ENCODE results near the gene PIK3R5.

Gene PIK3R5

GRCh38 chr17:8838551-8839095, 126.9 kb downstream of the PIK3R5 start:
- H3K4me3 ChIP-seq (ENCODE audit: low read depth, low read length) = no peak overlapping the region

- no peak overlapping the region for H3K4me3 ChIP-seq (ENCODE audit: low read depth, low read length)
Measured at GRCh38 chr17:8837563-8838075, 127.9 kb downstream of the PIK3R5 start.

- H3K4me3 ChIP-seq (ENCODE audit: low read depth, low read length) = no peak overlapping the region
Measured at GRCh38 chr17:8836821-8837562, 128.5 kb downstream of the PIK3R5 start.

GRCh38 chr17:8835631-8836364, 129.7 kb downstream of the PIK3R5 start:
- H3K4me3 ChIP-seq (ENCODE audit: low read depth, low read length) = no peak overlapping the region

GRCh38 chr17:8835106-8835505, 130.4 kb downstream of the PIK3R5 start:
- H3K4me3 ChIP-seq (ENCODE audit: low read depth, low read length) = no peak overlapping the region

- H3K4me3 ChIP-seq (ENCODE audit: low read depth, low read length) = no peak overlapping the region
Measured at GRCh38 chr17:8832711-8833352, 132.7 kb downstream of the PIK3R5 start.

- H3K4me3 ChIP-seq (ENCODE audit: low read depth, low read length) = no peak overlapping the region
Measured at GRCh38 chr17:8831234-8831849, 134.2 kb downstream of the PIK3R5 start.

GRCh38 chr17:8830141-8830540, 135.4 kb downstream of the PIK3R5 start:
- no peak overlapping the region for H3K4me3 ChIP-seq (ENCODE audit: low read depth, low read length)

GRCh38 chr17:8829036-8829941, 136.2 kb downstream of the PIK3R5 start:
- H3K4me3 ChIP-seq (ENCODE audit: low read depth, low read length) = no peak overlapping the region
